ENCODE measurements around the gene NEMP2. TPM values are rescaled to one million over a fixed set of nuclear protein-coding genes. Genes with fewer than 3 reads are reported as not detected.

Gene NEMP2
- total and polyA plus RNA-seq, 2 of the 8 experiments (the other 6 are each of a cell fraction or from before 2014, with no cell fraction given) = 3.1 to 5.3 TPM

- no peaks in the 10 kb centered on the region for H3K79me1 ChIP-seq (ENCODE audit: low read depth, low read length)
- H4K20me1 ChIP-seq (replicated peaks in 1 of 2; ENCODE audit: control insufficient read depth in 1 of 2, insufficient read depth in 2 of 2, low read length in 2 of 2) = no peaks in the 10 kb centered on the region
- no peak overlapping the region for H2BK120ac ChIP-seq (replicated peaks; ENCODE audit: low read depth, low read length)
- no peak overlapping the region for H3K4me3 ChIP-seq (ENCODE audit: extremely low read depth in 1 of 4, insufficient read depth in 2 of 4, low read depth in 3 of 4, low read length in 4 of 4)
- WGBS, 2 experiments (ENCODE audit: extremely low coverage in 1 of 2, insufficient coverage in 1 of 2, insufficient read length in 1 of 2, insufficient replicate concordance in 2 of 2, low coverage in 1 of 2, low lambda C conversion rate in 2 of 2, missing lambda C conversion rate in 1 of 2) = 85% methylated on average over 7 of the region's 7 CpGs; no CpG with 5 or more reads in 1 of the 2 experiments
- no peak overlapping the region for H3K14ac ChIP-seq (ENCODE audit: insufficient read length)
- no peak overlapping the region for H3K23ac ChIP-seq (ENCODE audit: insufficient read length)
- no peak overlapping the region for H2AFZ ChIP-seq (ENCODE audit: low read length)
- H3K4me2 ChIP-seq (ENCODE audit: insufficient read depth in 1 of 2, low read depth in 2 of 2, low read length in 2 of 2) = no peak overlapping the region
- no peaks in the 10 kb centered on the region for H3K27me3 ChIP-seq (replicated peaks in 1 of 4; ENCODE audit: control insufficient read depth in 3 of 4, extremely low read depth in 1 of 4, insufficient read depth in 3 of 4, low read length in 3 of 4)
- H3K9ac ChIP-seq (replicated peaks in 1 of 4; ENCODE audit: extremely low read depth in 1 of 4, low read depth in 3 of 4, low read length in 3 of 4) = no peak overlapping the region
- no peak for DNase-seq (ENCODE audit: low read depth in 1 of 2, low spot score in 2 of 2)
- H4K91ac ChIP-seq (replicated peaks; ENCODE audit: insufficient read length, low read length) = no peak overlapping the region
- H3K4ac ChIP-seq (replicated peaks; ENCODE audit: insufficient read length, low read depth, low read length) = no peak overlapping the region
- no peak overlapping the region for H4K8ac ChIP-seq (ENCODE audit: extremely low read depth, insufficient read depth, low read length)
- no peaks in the 10 kb centered on the region for H3K4me1 ChIP-seq (replicated peaks in 1 of 4; ENCODE audit: control insufficient read depth in 3 of 4, insufficient read depth in 4 of 4, low read length in 3 of 4)
- H3K23me2 ChIP-seq (ENCODE audit: low read depth, low read length) = no peaks in the 10 kb centered on the region; the same call in 1 of the 2 replicates
- no peaks in the 10 kb centered on the region for H3K9me3 ChIP-seq (ENCODE audit: insufficient read depth in 2 of 2, low read depth in 1 of 2, low read length in 1 of 2)
- no peak for FAIRE-seq
- H2BK12ac ChIP-seq (ENCODE audit: low read depth, low read length) = no peak overlapping the region
- ChIA-PET CTCF (ENCODE audit: partially characterized antibody) (interaction anchor here (0.6 kb wide), 1 partner anchor 212 kb away, joined by 3 read pairs; no protein-coding TSS in a partner anchor), POLR2A (ENCODE audit: partially characterized antibody) (interaction anchor here (0.5 kb wide), 1 partner anchor 260 kb away, joined by 3 read pairs; no protein-coding TSS in a partner anchor)
- no peak overlapping the region for H3K27ac ChIP-seq (ENCODE audit: low read depth, low read length)
- H4K5ac ChIP-seq (ENCODE audit: insufficient read length, low read depth, low read length) = no peak overlapping the region
- H2BK15ac ChIP-seq (ENCODE audit: low read length) = no peak overlapping the region
- no peak overlapping the region for H2BK20ac ChIP-seq (ENCODE audit: low read length)
- H3K56ac ChIP-seq (replicated peaks; ENCODE audit: insufficient read length, low read depth, low read length) = no peak overlapping the region
- H3K18ac ChIP-seq (ENCODE audit: extremely low read depth, low read length) = no peak overlapping the region
- H2BK5ac ChIP-seq (ENCODE audit: low read depth, low read length) = no peak overlapping the region
- no peak overlapping the region for H2AK5ac ChIP-seq (ENCODE audit: low read depth, low read length)
- no peak for TF ChIP-seq E2F6 (IDR thresholded peaks at IDR 0.05)
- TF ChIP-seq JUND (IDR thresholded peaks at IDR 0.05; ENCODE audit: low read length) = no peak
- no peak for TF ChIP-seq RFX5 (IDR thresholded peaks at IDR 0.05; ENCODE audit: borderline replicate concordance, low read depth, low read length)
- TF ChIP-seq PHF8 (conservative IDR thresholded peaks at IDR 0.05; ENCODE audit: low read depth, low read length) = no peak
- no peaks in the 10 kb centered on the region for H3K79me2 ChIP-seq (ENCODE audit: control insufficient read depth in 1 of 2, insufficient read depth in 2 of 2, low read length in 2 of 2)
- no peaks in the 10 kb centered on the region; a peak in 1 of 8 replicates for H3K36me3 ChIP-seq (ENCODE audit: control insufficient read depth in 2 of 4, insufficient read depth in 4 of 4, low read length in 3 of 4)
Observed at GRCh38 chr2:190579915-190580846, 45.7 kb upstream of the NEMP2 start.

Measured in H1 (cell line).